GM23338 (cell line): ENCODE data around the gene ADTRP. TPM values are rescaled to one million over a fixed set of nuclear protein-coding genes. Genes with fewer than 3 reads are reported as not detected.

Experiments used
- ATAC-seq: fragments of 200-7000 bp; cut with Tn5 transposase; 3 replicates; pipeline ENCODE4 v1.9.1; 2020
- DNase-seq: peaks from one replicate; pipeline ENCODE4 v3.0.0-alpha.2; 2015; ENCODE audit warnings: low spot score
- H2AFZ ChIP-seq: fragments of 200-600 bp; sonication (generic); 2 replicates; pipeline ENCODE4 v1.8.0; 2016; ENCODE audit warnings: antibody characterized with exemption, mild to moderate bottlenecking, moderate library complexity
- H3F3A ChIP-seq: fragments of 200-600 bp; sonication (generic); replicated peaks from 2 replicates; pipeline ENCODE4 v1.8.0; 2017; ENCODE audit warnings: antibody characterized with exemption, mixed run types, low read depth
- H3K27ac ChIP-seq: fragments of 200-600 bp; sonication (generic); 2 replicates; pipeline ENCODE4 v1.6.1; 2016; ENCODE audit warnings: low read depth
- H3K27me3 ChIP-seq: fragments of 200-600 bp; sonication (generic); 2 replicates; pipeline ENCODE4 v1.8.0; 2016; ENCODE audit warnings: mild to moderate bottlenecking, mixed run types, moderate library complexity; ENCODE audit not compliant: insufficient read depth
- H3K36me3 ChIP-seq: fragments of 200-600 bp; sonication (generic); 2 replicates; pipeline ENCODE4 v1.8.0; 2016; ENCODE audit warnings: mild to moderate bottlenecking; ENCODE audit not compliant: insufficient read depth
- H3K4me1 ChIP-seq: fragments of 200-600 bp; sonication (generic); 2 replicates; pipeline ENCODE4 v1.8.0; 2016; ENCODE audit warnings: mild to moderate bottlenecking, moderate library complexity; ENCODE audit not compliant: insufficient read depth
- H3K4me2 ChIP-seq: fragments of 200-600 bp; sonication (generic); 2 replicates; pipeline ENCODE4 v1.7.1; 2017; ENCODE audit warnings: mixed run types
- H3K4me3 ChIP-seq: fragments of 200-600 bp; sonication (generic); 2 replicates; pipeline ENCODE4 v1.6.1; 2016; ENCODE audit warnings: mixed run types
- H3K79me2 ChIP-seq: fragments of 200-600 bp; sonication (generic); replicated peaks from 2 replicates; pipeline ENCODE4 v1.8.0; 2017; ENCODE audit warnings: mild to moderate bottlenecking; ENCODE audit not compliant: insufficient read depth
- H3K9me2 ChIP-seq: fragments of 200-600 bp; sonication (generic); 2 replicates; pipeline ENCODE4 v1.8.0; 2017; ENCODE audit not compliant: insufficient read depth
- H4K20me1 ChIP-seq: fragments of 200-600 bp; sonication (generic); replicated peaks from 2 replicates; pipeline ENCODE4 v1.8.0; 2017; ENCODE audit warnings: mild to moderate bottlenecking; ENCODE audit not compliant: insufficient read depth
- H3K27ac Mint-ChIP-seq: 2 replicates; pipeline ENCODE4 v1.8.0; 2020; ENCODE audit warnings: inconsistent platforms, mild to moderate bottlenecking, moderate library complexity, mixed read lengths
- H3K27me3 Mint-ChIP-seq: 3 replicates; pipeline ENCODE4 v1.8.0; 2022; ENCODE audit warnings: low read depth, mild to moderate bottlenecking, moderate library complexity, mixed read lengths, inconsistent platforms; ENCODE audit not compliant: insufficient read depth, poor library complexity
- H3K36me3 Mint-ChIP-seq: 3 replicates; pipeline ENCODE4 v1.8.0; 2021; ENCODE audit warnings: low read depth, mild to moderate bottlenecking, inconsistent platforms, moderate library complexity, mixed read lengths
- H3K4me1 Mint-ChIP-seq: 3 replicates; pipeline ENCODE4 v1.8.0; 2020; ENCODE audit warnings: mild to moderate bottlenecking, inconsistent platforms, mixed read lengths
- H3K4me3 Mint-ChIP-seq: 3 replicates; pipeline ENCODE4 v1.8.0; 2021; ENCODE audit warnings: moderate library complexity, mild to moderate bottlenecking, inconsistent platforms, mixed read lengths
- H3K9me3 Mint-ChIP-seq: 3 replicates; pipeline ENCODE4 v1.8.0; 2020; ENCODE audit warnings: moderate library complexity, mild to moderate bottlenecking, inconsistent platforms, mixed read lengths
- CREB1 ChIP-seq: fragments of 250-450 bp; sonication (Bioruptor Pico); IDR thresholded peaks from 2 replicates; pipeline ENCODE4 v1.5.0; 2020; ENCODE audit warnings: low read depth, mild to moderate bottlenecking, moderate library complexity
- EZH2 ChIP-seq: fragments of 200-600 bp; sonication (generic); IDR thresholded peaks from one replicate; pipeline ENCODE4 v1.8.0; 2017; ENCODE audit warnings: antibody characterized with exemption, mild to moderate bottlenecking, low read depth; ENCODE audit not compliant: unreplicated experiment
- EZH2phosphoT487 ChIP-seq: fragments of 200-600 bp; sonication (generic); IDR thresholded peaks from one replicate; pipeline ENCODE4 v1.8.1; 2018; ENCODE audit warnings: antibody characterized with exemption; ENCODE audit not compliant: unreplicated experiment
- JUNB ChIP-seq: IDR thresholded peaks from one replicate; pipeline ENCODE4 v1.6.1; 2016; ENCODE audit warnings: antibody characterized with exemption; ENCODE audit not compliant: unreplicated experiment
- NANOG ChIP-seq: IDR thresholded peaks from 2 replicates; pipeline ENCODE4 v1.6.1; 2016; ENCODE audit warnings: antibody characterized with exemption, borderline replicate concordance
- POLR2AphosphoS5 ChIP-seq: IDR thresholded peaks from 2 replicates; pipeline ENCODE4 v1.6.1; 2016; ENCODE audit warnings: antibody characterized with exemption, low read depth
- STAT1 ChIP-seq: IDR thresholded peaks from one replicate; pipeline ENCODE4 v1.6.1; 2016; ENCODE audit warnings: antibody characterized with exemption; ENCODE audit not compliant: unreplicated experiment
- ZNF114 ChIP-seq: fragments of 250-450 bp; sonication (Bioruptor Pico); IDR thresholded peaks from 2 replicates; pipeline ENCODE4 v1.5.0; 2020; ENCODE audit warnings: mild to moderate bottlenecking, moderate library complexity
- ZNF331 ChIP-seq: fragments of 250-450 bp; sonication (Bioruptor Pico); IDR thresholded peaks from 2 replicates; pipeline ENCODE4 v1.5.0; 2020; ENCODE audit warnings: low read depth, mild to moderate bottlenecking, moderate library complexity
- polyA plus RNA-seq: library from polyadenylated mRNA; unstranded; fragments of >200 nt; fragmentation: Nextera tagmentation; extraction: Ambion mirVana; gene quantifications from 2 replicates; pipeline ENCODE4 v1.2.1, GENCODE V29; 2016
- total RNA-seq: library from RNA; depleted of rRNA; stranded (reverse); fragments of >200 nt; shearing (Covaris generic); gene quantifications from 2 replicates; pipeline ENCODE4 v1.2.3, GENCODE V29; 2014
- TF ChIP-seq, protein P1 (sequence below), 2 experiments: fragments of 200-600 bp in 1 of 2; sonication (generic) in 1 of 2; conservative IDR thresholded peaks; 2 replicates each; pipeline versions ENCODE4 v1.5.1 to v1.6.1; 2016 to 2017; ENCODE audit warnings: antibody characterized with exemption in 2 of 2, low read depth in 2 of 2, mild to moderate bottlenecking in 2 of 2, moderate library complexity in 1 of 2
- TF ChIP-seq, protein P2 (sequence below): IDR thresholded peaks from one replicate; pipeline ENCODE4 v1.6.1; 2018; ENCODE audit warnings: antibody characterized with exemption; ENCODE audit not compliant: unreplicated experiment
- TF ChIP-seq, protein P3 (sequence below): IDR thresholded peaks from 2 replicates; pipeline ENCODE4 v1.6.1; 2016; ENCODE audit warnings: antibody characterized with exemption
- TF ChIP-seq, protein P4 (sequence below): fragments of 250-450 bp; sonication (Bioruptor Pico); IDR thresholded peaks from 2 replicates; pipeline ENCODE4 v1.5.0; 2020; ENCODE audit warnings: mild to moderate bottlenecking, moderate library complexity

Gene ADTRP
- total and polyA plus RNA-seq, 2 experiments from 2014 or later = not detected

DNA sequence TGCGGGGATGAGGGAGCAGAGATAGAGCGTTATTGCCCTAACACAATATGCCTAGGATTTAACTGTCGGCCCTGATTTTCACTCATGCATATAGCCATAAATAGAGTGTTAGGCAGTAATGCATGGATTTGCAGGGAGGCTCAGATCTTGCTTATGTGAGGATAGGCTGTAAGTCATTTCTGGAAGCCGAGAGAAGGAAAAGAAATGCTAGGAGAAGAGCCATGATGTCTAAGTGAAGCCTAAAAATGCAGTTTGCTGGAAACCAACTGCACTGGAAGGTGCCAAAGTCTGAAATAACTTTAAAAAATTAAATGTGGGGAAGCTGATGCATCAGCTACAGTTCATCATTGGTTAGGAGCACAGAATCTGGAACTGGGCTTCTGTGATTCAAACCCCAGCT, 54.3 kb downstream of the ADTRP start:
- Mint-ChIP-seq H3K4me3 (no peak overlapping the region), H3K36me3 (no peaks in the 10 kb centered on the region), H3K4me1 (peaks cover 5% of the 10 kb centered on the region), H3K27ac (no peak overlapping the region), H3K27me3 (no peaks in the 10 kb centered on the region), H3K9me3 (peaks cover 4% of the 10 kb centered on the region; the same call in 2 of the 3 replicates)
- Histone ChIP-seq H3K79me2 (no peaks in the 10 kb centered on the region), H3K36me3 (no peaks in the 10 kb centered on the region), H3F3A (no peaks in the 10 kb centered on the region), H3K27ac (no peak overlapping the region), H4K20me1 (no peaks in the 10 kb centered on the region), H3K9me2 (no peaks in the 10 kb centered on the region; the same call in 1 of the 2 replicates), H3K4me1 (no peaks in the 10 kb centered on the region), H3K4me3 (no peak overlapping the region), H2AFZ (no peak overlapping the region), H3K4me2 (no peak overlapping the region), H3K27me3 (no peaks in the 10 kb centered on the region)
- TF ChIP-seq ZNF331 = no peak
- TF ChIP-seq NANOG = no peak
- no peak for TF ChIP-seq ZNF114 (CRISPR knock-in tag)
- no peak for TF ChIP-seq STAT1
- no peak for TF ChIP-seq JUNB
- no peak for TF ChIP-seq POLR2AphosphoS5
- TF ChIP-seq, protein P1, sequence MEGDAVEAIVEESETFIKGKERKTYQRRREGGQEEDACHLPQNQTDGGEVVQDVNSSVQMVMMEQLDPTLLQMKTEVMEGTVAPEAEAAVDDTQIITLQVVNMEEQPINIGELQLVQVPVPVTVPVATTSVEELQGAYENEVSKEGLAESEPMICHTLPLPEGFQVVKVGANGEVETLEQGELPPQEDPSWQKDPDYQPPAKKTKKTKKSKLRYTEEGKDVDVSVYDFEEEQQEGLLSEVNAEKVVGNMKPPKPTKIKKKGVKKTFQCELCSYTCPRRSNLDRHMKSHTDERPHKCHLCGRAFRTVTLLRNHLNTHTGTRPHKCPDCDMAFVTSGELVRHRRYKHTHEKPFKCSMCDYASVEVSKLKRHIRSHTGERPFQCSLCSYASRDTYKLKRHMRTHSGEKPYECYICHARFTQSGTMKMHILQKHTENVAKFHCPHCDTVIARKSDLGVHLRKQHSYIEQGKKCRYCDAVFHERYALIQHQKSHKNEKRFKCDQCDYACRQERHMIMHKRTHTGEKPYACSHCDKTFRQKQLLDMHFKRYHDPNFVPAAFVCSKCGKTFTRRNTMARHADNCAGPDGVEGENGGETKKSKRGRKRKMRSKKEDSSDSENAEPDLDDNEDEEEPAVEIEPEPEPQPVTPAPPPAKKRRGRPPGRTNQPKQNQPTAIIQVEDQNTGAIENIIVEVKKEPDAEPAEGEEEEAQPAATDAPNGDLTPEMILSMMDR (conservative IDR thresholded peaks at IDR 0.05; ENCODE audit: low read depth in 2 of 2) = no peak
- no peak for TF ChIP-seq EZH2phosphoT487
- TF ChIP-seq, protein P2, sequence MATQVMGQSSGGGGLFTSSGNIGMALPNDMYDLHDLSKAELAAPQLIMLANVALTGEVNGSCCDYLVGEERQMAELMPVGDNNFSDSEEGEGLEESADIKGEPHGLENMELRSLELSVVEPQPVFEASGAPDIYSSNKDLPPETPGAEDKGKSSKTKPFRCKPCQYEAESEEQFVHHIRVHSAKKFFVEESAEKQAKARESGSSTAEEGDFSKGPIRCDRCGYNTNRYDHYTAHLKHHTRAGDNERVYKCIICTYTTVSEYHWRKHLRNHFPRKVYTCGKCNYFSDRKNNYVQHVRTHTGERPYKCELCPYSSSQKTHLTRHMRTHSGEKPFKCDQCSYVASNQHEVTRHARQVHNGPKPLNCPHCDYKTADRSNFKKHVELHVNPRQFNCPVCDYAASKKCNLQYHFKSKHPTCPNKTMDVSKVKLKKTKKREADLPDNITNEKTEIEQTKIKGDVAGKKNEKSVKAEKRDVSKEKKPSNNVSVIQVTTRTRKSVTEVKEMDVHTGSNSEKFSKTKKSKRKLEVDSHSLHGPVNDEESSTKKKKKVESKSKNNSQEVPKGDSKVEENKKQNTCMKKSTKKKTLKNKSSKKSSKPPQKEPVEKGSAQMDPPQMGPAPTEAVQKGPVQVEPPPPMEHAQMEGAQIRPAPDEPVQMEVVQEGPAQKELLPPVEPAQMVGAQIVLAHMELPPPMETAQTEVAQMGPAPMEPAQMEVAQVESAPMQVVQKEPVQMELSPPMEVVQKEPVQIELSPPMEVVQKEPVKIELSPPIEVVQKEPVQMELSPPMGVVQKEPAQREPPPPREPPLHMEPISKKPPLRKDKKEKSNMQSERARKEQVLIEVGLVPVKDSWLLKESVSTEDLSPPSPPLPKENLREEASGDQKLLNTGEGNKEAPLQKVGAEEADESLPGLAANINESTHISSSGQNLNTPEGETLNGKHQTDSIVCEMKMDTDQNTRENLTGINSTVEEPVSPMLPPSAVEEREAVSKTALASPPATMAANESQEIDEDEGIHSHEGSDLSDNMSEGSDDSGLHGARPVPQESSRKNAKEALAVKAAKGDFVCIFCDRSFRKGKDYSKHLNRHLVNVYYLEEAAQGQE = no peak
- TF ChIP-seq EZH2 = no peak
- no peak for TF ChIP-seq CREB1 (CRISPR knock-in tag)
- TF ChIP-seq, protein P3, sequence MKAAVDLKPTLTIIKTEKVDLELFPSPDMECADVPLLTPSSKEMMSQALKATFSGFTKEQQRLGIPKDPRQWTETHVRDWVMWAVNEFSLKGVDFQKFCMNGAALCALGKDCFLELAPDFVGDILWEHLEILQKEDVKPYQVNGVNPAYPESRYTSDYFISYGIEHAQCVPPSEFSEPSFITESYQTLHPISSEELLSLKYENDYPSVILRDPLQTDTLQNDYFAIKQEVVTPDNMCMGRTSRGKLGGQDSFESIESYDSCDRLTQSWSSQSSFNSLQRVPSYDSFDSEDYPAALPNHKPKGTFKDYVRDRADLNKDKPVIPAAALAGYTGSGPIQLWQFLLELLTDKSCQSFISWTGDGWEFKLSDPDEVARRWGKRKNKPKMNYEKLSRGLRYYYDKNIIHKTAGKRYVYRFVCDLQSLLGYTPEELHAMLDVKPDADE = no peak
- TF ChIP-seq, protein P4, sequence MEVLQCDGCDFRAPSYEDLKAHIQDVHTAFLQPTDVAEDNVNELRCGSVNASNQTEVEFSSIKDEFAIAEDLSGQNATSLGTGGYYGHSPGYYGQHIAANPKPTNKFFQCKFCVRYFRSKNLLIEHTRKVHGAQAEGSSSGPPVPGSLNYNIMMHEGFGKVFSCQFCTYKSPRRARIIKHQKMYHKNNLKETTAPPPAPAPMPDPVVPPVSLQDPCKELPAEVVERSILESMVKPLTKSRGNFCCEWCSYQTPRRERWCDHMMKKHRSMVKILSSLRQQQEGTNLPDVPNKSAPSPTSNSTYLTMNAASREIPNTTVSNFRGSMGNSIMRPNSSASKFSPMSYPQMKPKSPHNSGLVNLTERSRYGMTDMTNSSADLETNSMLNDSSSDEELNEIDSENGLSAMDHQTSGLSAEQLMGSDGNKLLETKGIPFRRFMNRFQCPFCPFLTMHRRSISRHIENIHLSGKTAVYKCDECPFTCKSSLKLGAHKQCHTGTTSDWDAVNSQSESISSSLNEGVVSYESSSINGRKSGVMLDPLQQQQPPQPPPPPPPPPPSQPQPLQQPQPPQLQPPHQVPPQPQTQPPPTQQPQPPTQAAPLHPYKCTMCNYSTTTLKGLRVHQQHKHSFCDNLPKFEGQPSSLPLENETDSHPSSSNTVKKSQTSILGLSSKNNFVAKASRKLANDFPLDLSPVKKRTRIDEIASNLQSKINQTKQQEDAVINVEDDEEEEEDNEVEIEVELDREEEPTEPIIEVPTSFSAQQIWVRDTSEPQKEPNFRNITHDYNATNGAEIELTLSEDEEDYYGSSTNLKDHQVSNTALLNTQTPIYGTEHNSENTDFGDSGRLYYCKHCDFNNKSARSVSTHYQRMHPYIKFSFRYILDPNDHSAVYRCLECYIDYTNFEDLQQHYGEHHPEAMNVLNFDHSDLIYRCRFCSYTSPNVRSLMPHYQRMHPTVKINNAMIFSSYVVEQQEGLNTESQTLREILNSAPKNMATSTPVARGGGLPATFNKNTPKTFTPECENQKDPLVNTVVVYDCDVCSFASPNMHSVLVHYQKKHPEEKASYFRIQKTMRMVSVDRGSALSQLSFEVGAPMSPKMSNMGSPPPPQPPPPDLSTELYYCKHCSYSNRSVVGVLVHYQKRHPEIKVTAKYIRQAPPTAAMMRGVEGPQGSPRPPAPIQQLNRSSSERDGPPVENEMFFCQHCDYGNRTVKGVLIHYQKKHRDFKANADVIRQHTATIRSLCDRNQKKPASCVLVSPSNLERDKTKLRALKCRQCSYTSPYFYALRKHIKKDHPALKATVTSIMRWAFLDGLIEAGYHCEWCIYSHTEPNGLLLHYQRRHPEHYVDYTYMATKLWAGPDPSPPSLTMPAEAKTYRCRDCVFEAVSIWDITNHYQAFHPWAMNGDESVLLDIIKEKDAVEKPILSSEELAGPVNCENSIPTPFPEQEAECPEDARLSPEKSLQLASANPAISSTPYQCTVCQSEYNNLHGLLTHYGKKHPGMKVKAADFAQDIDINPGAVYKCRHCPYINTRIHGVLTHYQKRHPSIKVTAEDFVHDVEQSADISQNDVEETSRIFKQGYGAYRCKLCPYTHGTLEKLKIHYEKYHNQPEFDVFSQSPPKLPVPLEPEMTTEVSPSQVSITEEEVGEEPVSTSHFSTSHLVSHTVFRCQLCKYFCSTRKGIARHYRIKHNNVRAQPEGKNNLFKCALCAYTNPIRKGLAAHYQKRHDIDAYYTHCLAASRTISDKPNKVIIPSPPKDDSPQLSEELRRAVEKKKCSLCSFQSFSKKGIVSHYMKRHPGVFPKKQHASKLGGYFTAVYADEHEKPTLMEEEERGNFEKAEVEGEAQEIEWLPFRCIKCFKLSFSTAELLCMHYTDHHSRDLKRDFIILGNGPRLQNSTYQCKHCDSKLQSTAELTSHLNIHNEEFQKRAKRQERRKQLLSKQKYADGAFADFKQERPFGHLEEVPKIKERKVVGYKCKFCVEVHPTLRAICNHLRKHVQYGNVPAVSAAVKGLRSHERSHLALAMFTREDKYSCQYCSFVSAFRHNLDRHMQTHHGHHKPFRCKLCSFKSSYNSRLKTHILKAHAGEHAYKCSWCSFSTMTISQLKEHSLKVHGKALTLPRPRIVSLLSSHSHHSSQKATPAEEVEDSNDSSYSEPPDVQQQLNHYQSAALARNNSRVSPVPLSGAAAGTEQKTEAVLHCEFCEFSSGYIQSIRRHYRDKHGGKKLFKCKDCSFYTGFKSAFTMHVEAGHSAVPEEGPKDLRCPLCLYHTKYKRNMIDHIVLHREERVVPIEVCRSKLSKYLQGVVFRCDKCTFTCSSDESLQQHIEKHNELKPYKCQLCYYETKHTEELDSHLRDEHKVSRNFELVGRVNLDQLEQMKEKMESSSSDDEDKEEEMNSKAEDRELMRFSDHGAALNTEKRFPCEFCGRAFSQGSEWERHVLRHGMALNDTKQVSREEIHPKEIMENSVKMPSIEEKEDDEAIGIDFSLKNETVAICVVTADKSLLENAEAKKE = no peak
- ATAC-seq (no peak), DNase-seq (no peak)
